H1 (cell line): Measurements from ENCODE around the gene RAB22A. TPM values are rescaled to one million over a fixed set of nuclear protein-coding genes. Genes with fewer than 3 reads are reported as not detected.

Source experiments
- CTCF ChIA-PET: fragments of 300-600 bp; sonication (Branson Sonifier 250); formaldehyde crosslinking; loops from one replicate; lab custom pipeline; 2021; ENCODE audit not compliant: partially characterized antibody; lab: Charles Lee
- POLR2A ChIA-PET: fragments of 300-600 bp; sonication (Branson Sonifier 250); formaldehyde crosslinking; loops from one replicate; lab custom pipeline; 2021; ENCODE audit warnings: inconsistent platforms; ENCODE audit not compliant: partially characterized antibody; lab: Charles Lee
- DNase-seq, 2 experiments: peaks; one replicate each; pipeline versions ENCODE4 v3.0.0 to v3.0.0-alpha.2; 2010 to 2022; ENCODE audit warnings: low spot score in 2 of 2, low read depth in 1 of 2, mixed read lengths in 1 of 2
- FAIRE-seq: peaks from 2 replicates; lab custom pipeline; 2011; peaks lifted over from hg19 to GRCh38; lab: Jason Lieb, UNC
- H2AFZ ChIP-seq: 2 replicates; pipeline ENCODE4 v1.8.1; 2012; ENCODE audit warnings: low read length, inconsistent platforms
- H2AK5ac ChIP-seq: 2 replicates; pipeline ENCODE4 v1.6.1; 2013; ENCODE audit warnings: low read depth, low read length
- H2BK120ac ChIP-seq: replicated peaks from 2 replicates; pipeline ENCODE3; 2013; ENCODE audit warnings: low read depth, low read length, inconsistent platforms
- H2BK12ac ChIP-seq: 2 replicates; pipeline ENCODE4 v1.6.1; 2013; ENCODE audit warnings: low read depth, low read length
- H2BK15ac ChIP-seq: 2 replicates; pipeline ENCODE4 v1.6.1; 2013; ENCODE audit warnings: low read length
- H2BK20ac ChIP-seq: 2 replicates; pipeline ENCODE4 v1.6.1; 2013; ENCODE audit warnings: low read length
- H2BK5ac ChIP-seq: 2 replicates; pipeline ENCODE4 v1.6.1; 2013; ENCODE audit warnings: low read depth, low read length
- H3K14ac ChIP-seq: 2 replicates; pipeline ENCODE4 v1.6.1; 2013; ENCODE audit warnings: inconsistent platforms; ENCODE audit not compliant: insufficient read length
- H3K18ac ChIP-seq: 2 replicates; pipeline ENCODE4 v1.6.1; 2013; ENCODE audit warnings: low read length; ENCODE audit errors: extremely low read depth
- H3K23ac ChIP-seq: 2 replicates; pipeline ENCODE4 v1.6.1; 2013; ENCODE audit warnings: inconsistent platforms; ENCODE audit not compliant: insufficient read length
- H3K23me2 ChIP-seq: 2 replicates; pipeline ENCODE4 v1.6.1; 2013; ENCODE audit warnings: low read depth, low read length
- H3K27ac ChIP-seq: 2 replicates; pipeline ENCODE4 v1.6.1; 2011; ENCODE audit warnings: low read depth, low read length, inconsistent platforms
- H3K27me3 ChIP-seq, 4 experiments: replicated peaks in 1 of 4; 1 replicate in 1 of 4; 2 replicates in 3 of 4; pipeline versions ENCODE4 v1.6.1 to v1.8.1; 2011 to 2013; ENCODE audit warnings: low read length in 3 of 4, mild to moderate bottlenecking in 3 of 4, inconsistent platforms in 2 of 4, mixed read lengths in 2 of 4, moderate library complexity in 1 of 4; ENCODE audit not compliant: control insufficient read depth in 3 of 4, insufficient read depth in 3 of 4; ENCODE audit errors: extremely low read depth in 1 of 4
- H3K36me3 ChIP-seq, 4 experiments: 2 replicates each; pipeline versions ENCODE4 v1.6.1 to v1.8.1; 2011 to 2013; ENCODE audit warnings: mild to moderate bottlenecking in 4 of 4, low read length in 3 of 4, moderate library complexity in 2 of 4, control low read depth in 1 of 4, inconsistent platforms in 1 of 4; ENCODE audit not compliant: insufficient read depth in 4 of 4, control insufficient read depth in 2 of 4
- H3K4ac ChIP-seq: replicated peaks from 2 replicates; pipeline ENCODE3; 2013; ENCODE audit warnings: low read length, low read depth, mixed read lengths, inconsistent platforms; ENCODE audit not compliant: insufficient read length
- H3K4me1 ChIP-seq, 4 experiments: replicated peaks in 1 of 4; 1 replicate in 1 of 4; 2 replicates in 3 of 4; pipeline versions ENCODE4 v1.6.1 to v1.8.1; 2011 to 2013; ENCODE audit warnings: low read length in 3 of 4, inconsistent platforms in 2 of 4, mixed read lengths in 1 of 4; ENCODE audit not compliant: insufficient read depth in 4 of 4, control insufficient read depth in 3 of 4
- H3K4me2 ChIP-seq, 2 experiments: 2 replicates each; pipeline versions ENCODE4 v1.6.1 to v1.8.1; 2011 to 2013; ENCODE audit warnings: low read depth in 2 of 2, low read length in 2 of 2, control low read depth in 1 of 2, inconsistent platforms in 1 of 2, mild to moderate bottlenecking in 1 of 2; ENCODE audit not compliant: insufficient read depth in 1 of 2
- H3K4me3 ChIP-seq, 4 experiments: fragments of 200-600, 300-600 bp in 1 of 4; sonication (generic), shearing (Covaris generic), sonication (Bioruptor Twin) in 1 of 4; 2 replicates each; pipeline versions ENCODE4 v1.5.1 to v1.8.1; 2011 to 2016; ENCODE audit warnings: low read length in 4 of 4, low read depth in 3 of 4, control low read depth in 2 of 4, inconsistent platforms in 2 of 4, mild to moderate bottlenecking in 2 of 4, mixed read lengths in 1 of 4, moderate library complexity in 1 of 4; ENCODE audit not compliant: insufficient read depth in 2 of 4; ENCODE audit errors: extremely low read depth in 1 of 4
- H3K56ac ChIP-seq: replicated peaks from 2 replicates; pipeline ENCODE3; 2013; ENCODE audit warnings: low read depth, mild to moderate bottlenecking, mixed read lengths, low read length, inconsistent platforms; ENCODE audit not compliant: insufficient read length
- H3K79me1 ChIP-seq: 2 replicates; pipeline ENCODE4 v1.6.1; 2013; ENCODE audit warnings: low read depth, low read length, control low read depth
- H3K79me2 ChIP-seq, 2 experiments: 2 replicates each; pipeline versions ENCODE4 v1.6.1 to v1.8.1; 2012 to 2013; ENCODE audit warnings: low read length in 2 of 2, mild to moderate bottlenecking in 2 of 2, inconsistent platforms in 1 of 2; ENCODE audit not compliant: insufficient read depth in 2 of 2, control insufficient read depth in 1 of 2
- H3K9ac ChIP-seq, 4 experiments: replicated peaks in 1 of 4; 1 replicate in 1 of 4; 2 replicates in 3 of 4; pipeline versions ENCODE4 v1.6.1 to v1.8.1; 2011 to 2013; ENCODE audit warnings: low read depth in 3 of 4, low read length in 3 of 4, control low read depth in 2 of 4, mild to moderate bottlenecking in 2 of 4, moderate library complexity in 2 of 4, inconsistent platforms in 1 of 4; ENCODE audit errors: extremely low read depth in 1 of 4
- H3K9me3 ChIP-seq, 2 experiments: 2 replicates each; pipeline versions ENCODE4 v1.6.1 to v1.8.1; 2012 to 2013; ENCODE audit warnings: mild to moderate bottlenecking in 2 of 2, moderate library complexity in 2 of 2, control low read depth in 1 of 2, inconsistent platforms in 1 of 2, low read depth in 1 of 2, low read length in 1 of 2, mixed read lengths in 1 of 2; ENCODE audit not compliant: insufficient read depth in 2 of 2
- H4K20me1 ChIP-seq, 2 experiments: replicated peaks in 1 of 2; 2 replicates each; pipeline versions ENCODE3 to v1.8.1; 2011 to 2013; ENCODE audit warnings: inconsistent platforms in 2 of 2, low read length in 2 of 2, mild to moderate bottlenecking in 1 of 2; ENCODE audit not compliant: insufficient read depth in 2 of 2, control insufficient read depth in 1 of 2
- H4K5ac ChIP-seq: 2 replicates; pipeline ENCODE4 v1.6.1; 2013; ENCODE audit warnings: low read length, low read depth, mixed read lengths, inconsistent platforms; ENCODE audit not compliant: insufficient read length
- H4K8ac ChIP-seq: 2 replicates; pipeline ENCODE4 v1.8.0; 2013; ENCODE audit warnings: mild to moderate bottlenecking, moderate library complexity, low read length, inconsistent platforms; ENCODE audit not compliant: insufficient read depth; ENCODE audit errors: extremely low read depth
- H4K91ac ChIP-seq: replicated peaks from 2 replicates; pipeline ENCODE3; 2013; ENCODE audit warnings: low read length, mixed read lengths, inconsistent platforms; ENCODE audit not compliant: insufficient read length
- ASH2L ChIP-seq: fragments of 200-600, 300-600 bp; sonication (generic); IDR thresholded peaks from one replicate; pipeline ENCODE4 v1.7.1; 2017; ENCODE audit warnings: low read length
- CTBP2 ChIP-seq: IDR thresholded peaks from 2 replicates; pipeline ENCODE4 v1.7.0; 2011; ENCODE audit warnings: borderline replicate concordance, mild to moderate bottlenecking, moderate library complexity, mixed read lengths, low read length; ENCODE audit not compliant: insufficient read depth, insufficient read length
- POU5F1 ChIP-seq: IDR thresholded peaks from 2 replicates; pipeline ENCODE4 v1.6.1; 2011; ENCODE audit warnings: low read depth, mild to moderate bottlenecking, low read length, moderate library complexity
- RFX5 ChIP-seq: IDR thresholded peaks from 2 replicates; pipeline ENCODE4 v1.6.1; 2011; ENCODE audit warnings: low read depth, low read length, improper control_type of control experiment, borderline replicate concordance
- SAP30 ChIP-seq: fragments of 300-600 bp; sonication (generic); IDR thresholded peaks from 2 replicates; pipeline ENCODE4 v1.7.1; 2012; ENCODE audit warnings: low read length, moderate library complexity, mild to moderate bottlenecking, inconsistent platforms; ENCODE audit not compliant: insufficient read depth, insufficient replicate concordance
- SRF ChIP-seq: IDR thresholded peaks from 2 replicates; pipeline ENCODE4 v1.6.1; 2011; ENCODE audit warnings: mild to moderate bottlenecking, low read depth, low read length, moderate library complexity
- TAF7 ChIP-seq: optimal IDR thresholded peaks from 2 replicates; pipeline ENCODE3; 2011; ENCODE audit warnings: low read depth, mild to moderate bottlenecking, inconsistent platforms, low read length, moderate library complexity, borderline replicate concordance
- WGBS, 2 experiments: shearing (Covaris generic) in 1 of 2; methylation state at CpG; one replicate each; pipeline versions ENCODE4 v1.1.6 to v1.1.7; 2013 to 2015; ENCODE audit warnings: low lambda C conversion rate in 2 of 2, mixed read lengths in 2 of 2, inconsistent platforms in 1 of 2, low coverage in 1 of 2, missing lambda C conversion rate in 1 of 2; ENCODE audit not compliant: insufficient replicate concordance in 2 of 2, insufficient coverage in 1 of 2, insufficient read length in 1 of 2; ENCODE audit errors: extremely low coverage in 1 of 2, missing lambda C conversion rate in 1 of 2; 5-methylcytosine and 5-hydroxymethylcytosine counted together
- polyA plus RNA-seq, 7 experiments: library from polyadenylated mRNA; depleted of rRNA in 3 of 7; stranded (reverse) in 5 of 7; unstranded in 2 of 7; fragments of >200 nt in 5 of 7; fragments of 200-250 nt in 2 of 7; gene quantifications; 1 replicate in 5 of 7; 2 replicates in 1 of 7; 4 replicates in 1 of 7; pipeline versions ENCODE4 v1.2.1 to v1.2.3, GENCODE V29; 2011 to 2013; ENCODE audit warnings: missing spikeins in 2 of 7, mixed read lengths in 2 of 7
- total RNA-seq: library from RNA; stranded (reverse); fragmentation: NEBNext Ultra II Directional; extraction: Animal tissue kit (Norgen Biotek cat#: 25700); gene quantifications from 2 replicates; pipeline ENCODE4 v1.2.1, GENCODE V29; 2021
- TF ChIP-seq, protein P1 (sequence below), 3 experiments: IDR thresholded peaks; 1 replicate in 2 of 3; 2 replicates in 1 of 3; pipeline versions ENCODE4 v1.5.1 to v1.6.1; 2011; ENCODE audit warnings: low read length in 3 of 3, mild to moderate bottlenecking in 3 of 3, inconsistent platforms in 2 of 3, low read depth in 1 of 3, moderate library complexity in 1 of 3; ENCODE audit not compliant: insufficient read depth in 1 of 3; ENCODE audit errors: control extremely low read depth in 1 of 3

Gene RAB22A
- total and polyA plus RNA-seq, 2 of the 8 experiments (the other 6 are each of a cell fraction or from before 2014, with no cell fraction given), result 3.1 to 6.6 TPM

DNA sequence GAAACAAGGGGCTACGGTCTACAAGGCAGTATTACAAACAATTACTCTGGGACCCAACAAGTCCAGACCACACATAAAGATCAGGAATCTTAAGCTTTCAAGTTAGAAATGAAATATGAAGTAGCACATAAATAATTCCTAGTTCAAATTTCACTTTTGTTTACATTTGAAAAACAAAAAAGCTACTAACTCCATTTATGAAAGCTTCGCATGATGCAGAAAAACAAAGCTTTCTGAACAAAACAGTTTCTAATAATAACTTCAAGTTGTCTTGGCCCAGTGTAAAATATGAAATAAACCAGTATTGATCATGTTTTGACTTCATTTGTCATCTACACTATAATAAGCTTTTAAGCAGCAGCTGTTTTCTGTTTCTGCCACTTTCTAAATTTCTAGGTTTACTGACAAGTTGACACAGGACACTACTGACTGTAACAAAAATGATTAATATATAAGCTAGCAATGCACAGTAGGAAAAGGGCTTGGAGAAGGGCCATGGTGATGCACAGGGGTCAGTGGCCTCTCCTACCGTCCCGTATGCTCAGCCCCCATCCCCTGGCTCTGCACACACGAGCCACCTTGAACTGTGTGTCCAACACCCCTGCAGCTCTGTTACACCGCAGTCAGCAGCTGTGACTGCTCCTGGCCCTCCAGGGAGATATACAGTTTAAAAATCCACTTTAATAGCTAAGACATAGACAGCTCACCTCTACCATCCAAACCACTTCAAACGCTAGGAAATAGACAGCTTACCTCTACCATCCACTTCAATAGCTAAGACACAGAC lies 13.3 kb upstream of the RAB22A start:
- peak overlapping the region; percentile 51 for H3K14ac ChIP-seq
- H2BK15ac ChIP-seq, result no peak overlapping the region
- H3K27me3 ChIP-seq, result no peaks in the 10 kb centered on the region
- no peak overlapping the region for H3K9ac ChIP-seq
- no peak overlapping the region for H2BK5ac ChIP-seq
- H3K18ac ChIP-seq, result no peak overlapping the region
- H4K5ac ChIP-seq, result no peak overlapping the region
- no peak overlapping the region for H4K91ac ChIP-seq
- H3K36me3 ChIP-seq, result no peaks in the 10 kb centered on the region
- no peak overlapping the region for H3K27ac ChIP-seq
- H3K4me1 ChIP-seq, result peaks cover 0 to 4% (median 2%) of the 10 kb centered on the region in 4 experiments; a peak in 3 of 7 replicates
- no peaks in the 10 kb centered on the region for H3K9me3 ChIP-seq
- no peak overlapping the region; the same call in 1 of the 2 replicates for H4K8ac ChIP-seq
- H2BK20ac ChIP-seq, result no peak overlapping the region
- CTCF ChIA-PET, result interaction anchor here (0.9 to 1.7 kb wide), 7 partner anchors 8 to 152 kb away, joined by 3 to 6 read pairs (median 3); no protein-coding TSS in a partner anchor
- peaks cover 0 to 2% of the 10 kb centered on the region in 2 experiments for H4K20me1 ChIP-seq
- no peak overlapping the region for H3K23ac ChIP-seq
- FAIRE-seq (no peak), DNase-seq (no peak)
- 94% methylated on average over 7 of the region's 7 CpGs; no CpG with 5 or more reads in 1 of the 2 experiments for WGBS, 2 experiments
- H3K4me2 ChIP-seq, result no peak overlapping the region; a peak in 1 of 4 replicates
- no peak overlapping the region for H2AK5ac ChIP-seq
- H2BK120ac ChIP-seq, result no peak overlapping the region
- peaks cover 0 to 20% of the 10 kb centered on the region in 2 experiments; a peak in 2 of 4 replicates for H3K79me2 ChIP-seq
- H3K4me3 ChIP-seq, result no peak overlapping the region
- H2AFZ ChIP-seq, result no peak overlapping the region
- H2BK12ac ChIP-seq, result no peak overlapping the region
- H3K23me2 ChIP-seq, result no peaks in the 10 kb centered on the region
- POLR2A ChIA-PET, result interaction anchor here (0.6 to 2.4 kb wide), 6 partner anchors 9 to 447 kb away, joined by 3 to 5 read pairs (median 3); no protein-coding TSS in a partner anchor
- H3K4ac ChIP-seq, result no peak overlapping the region
- H3K79me1 ChIP-seq, result no peaks in the 10 kb centered on the region; the same call in 1 of the 2 replicates
- H3K56ac ChIP-seq, result no peak overlapping the region
- TF ChIP-seq TAF7 (no peak), ASH2L (no peak), SRF (no peak), SAP30 (no peak), POU5F1 (no peak), RFX5 (no peak), CTBP2 (no peak)
- TF ChIP-seq, protein P1, sequence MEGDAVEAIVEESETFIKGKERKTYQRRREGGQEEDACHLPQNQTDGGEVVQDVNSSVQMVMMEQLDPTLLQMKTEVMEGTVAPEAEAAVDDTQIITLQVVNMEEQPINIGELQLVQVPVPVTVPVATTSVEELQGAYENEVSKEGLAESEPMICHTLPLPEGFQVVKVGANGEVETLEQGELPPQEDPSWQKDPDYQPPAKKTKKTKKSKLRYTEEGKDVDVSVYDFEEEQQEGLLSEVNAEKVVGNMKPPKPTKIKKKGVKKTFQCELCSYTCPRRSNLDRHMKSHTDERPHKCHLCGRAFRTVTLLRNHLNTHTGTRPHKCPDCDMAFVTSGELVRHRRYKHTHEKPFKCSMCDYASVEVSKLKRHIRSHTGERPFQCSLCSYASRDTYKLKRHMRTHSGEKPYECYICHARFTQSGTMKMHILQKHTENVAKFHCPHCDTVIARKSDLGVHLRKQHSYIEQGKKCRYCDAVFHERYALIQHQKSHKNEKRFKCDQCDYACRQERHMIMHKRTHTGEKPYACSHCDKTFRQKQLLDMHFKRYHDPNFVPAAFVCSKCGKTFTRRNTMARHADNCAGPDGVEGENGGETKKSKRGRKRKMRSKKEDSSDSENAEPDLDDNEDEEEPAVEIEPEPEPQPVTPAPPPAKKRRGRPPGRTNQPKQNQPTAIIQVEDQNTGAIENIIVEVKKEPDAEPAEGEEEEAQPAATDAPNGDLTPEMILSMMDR (IDR thresholded peaks at IDR 0.05; ENCODE audit: control extremely low read depth in 1 of 3, insufficient read depth in 1 of 3, low read depth in 1 of 3, low read length in 3 of 3), result no peak
